HepG2 (cell line): Measurements from ENCODE around the gene CAPZB. TPM values are rescaled to one million over a fixed set of nuclear protein-coding genes. Genes with fewer than 3 reads are reported as not detected.

Source experiments
- ARNT2 ChIP-seq: sonication (generic); formaldehyde crosslinking; IDR thresholded peaks from 2 replicates; pipeline ENCODE4 v1.8.0; 2022; ENCODE audit warnings: mild to moderate bottlenecking, low read depth, missing genetic modification reagents, moderate library complexity
- CBX1 ChIP-seq: IDR thresholded peaks from one replicate; pipeline ENCODE4 v1.6.1; 2016; ENCODE audit warnings: antibody characterized with exemption, low read depth
- HDAC2 ChIP-seq: sonication (generic); formaldehyde crosslinking; IDR thresholded peaks from 2 replicates; pipeline ENCODE4 v1.4.0; 2020; ENCODE audit warnings: missing genetic modification reagents
- HINFP ChIP-seq: sonication (generic); formaldehyde crosslinking; IDR thresholded peaks from 2 replicates; pipeline ENCODE4 v1.4.0; 2020; ENCODE audit warnings: low read depth, mild to moderate bottlenecking, missing genetic modification reagents
- PHF8 ChIP-seq: sonication (generic); formaldehyde crosslinking; IDR thresholded peaks from 2 replicates; pipeline ENCODE4 v1.5.0; 2020; ENCODE audit warnings: missing genetic modification reagents
- SMAD9 ChIP-seq: sonication (generic); formaldehyde crosslinking; IDR thresholded peaks from 2 replicates; pipeline ENCODE4 v1.5.1; 2020; ENCODE audit warnings: mild to moderate bottlenecking, missing genetic modification reagents
- SP5 ChIP-seq: IDR thresholded peaks from 2 replicates; pipeline ENCODE4 v1.6.1; 2016; ENCODE audit warnings: low read depth, borderline replicate concordance
- ZNF720 ChIP-seq: sonication (generic); formaldehyde crosslinking; IDR thresholded peaks from 2 replicates; pipeline ENCODE4 v1.4.0; 2020; ENCODE audit warnings: missing genetic modification reagents
- polyA plus RNA-seq, 8 experiments: library from polyadenylated mRNA; depleted of rRNA in 3 of 8; stranded (reverse) in 7 of 8; unstranded in 1 of 8; fragments of >200 nt; fragmentation: Illumina TruSeq in 4 of 8; extraction: Trizol in 4 of 8; gene quantifications; 2 replicates each; pipeline versions ENCODE4 v1.2.1 to v1.2.3, GENCODE V29; 2011 to 2016; ENCODE audit warnings: low read depth in 4 of 8, missing spikeins in 1 of 8, mixed read lengths in 1 of 8; ENCODE audit not compliant: insufficient read depth in 1 of 8
- total RNA-seq, 5 experiments: library from RNA; depleted of rRNA; stranded (reverse); fragments of >200 nt; fragmentation: Illumina TruSeq; extraction: Trizol; gene quantifications; 2 replicates each; pipeline ENCODE4 v1.2.3, GENCODE V29; 2016; ENCODE audit warnings: low read depth in 1 of 5
- TF ChIP-seq, protein P1 (sequence below), 2 experiments: fragments of 450-650 bp in 1 of 2; sonication (generic) in 1 of 2; formaldehyde crosslinking in 1 of 2; IDR thresholded peaks; 2 replicates each; pipeline versions ENCODE4 v1.6.1 to v1.8.0; 2016 to 2022; ENCODE audit warnings: antibody characterized with exemption in 1 of 2, mild to moderate bottlenecking in 1 of 2, missing genetic modification reagents in 1 of 2
- TF ChIP-seq, protein P2 (sequence below): sonication (generic); formaldehyde crosslinking; IDR thresholded peaks from 2 replicates; pipeline ENCODE4 v1.4.0; 2020; ENCODE audit warnings: missing genetic modification reagents
- TF ChIP-seq, protein P3 (sequence below): sonication (generic); formaldehyde crosslinking; IDR thresholded peaks from 2 replicates; pipeline ENCODE4 v1.5.0; 2020; ENCODE audit warnings: mild to moderate bottlenecking, missing genetic modification reagents

Gene CAPZB
- total and polyA plus RNA-seq, 2 of the 13 experiments (the other 11 are each of a cell fraction or from before 2014, with no cell fraction given), result 58.9 to 76.9 TPM

- no peak for TF ChIP-seq HINFP (CRISPR knock-in tag)
- TF ChIP-seq HDAC2 (CRISPR knock-in tag), result peak; percentile 37; the same call in 1 of the 2 replicates
- no peak for TF ChIP-seq CBX1
- TF ChIP-seq, protein P1, sequence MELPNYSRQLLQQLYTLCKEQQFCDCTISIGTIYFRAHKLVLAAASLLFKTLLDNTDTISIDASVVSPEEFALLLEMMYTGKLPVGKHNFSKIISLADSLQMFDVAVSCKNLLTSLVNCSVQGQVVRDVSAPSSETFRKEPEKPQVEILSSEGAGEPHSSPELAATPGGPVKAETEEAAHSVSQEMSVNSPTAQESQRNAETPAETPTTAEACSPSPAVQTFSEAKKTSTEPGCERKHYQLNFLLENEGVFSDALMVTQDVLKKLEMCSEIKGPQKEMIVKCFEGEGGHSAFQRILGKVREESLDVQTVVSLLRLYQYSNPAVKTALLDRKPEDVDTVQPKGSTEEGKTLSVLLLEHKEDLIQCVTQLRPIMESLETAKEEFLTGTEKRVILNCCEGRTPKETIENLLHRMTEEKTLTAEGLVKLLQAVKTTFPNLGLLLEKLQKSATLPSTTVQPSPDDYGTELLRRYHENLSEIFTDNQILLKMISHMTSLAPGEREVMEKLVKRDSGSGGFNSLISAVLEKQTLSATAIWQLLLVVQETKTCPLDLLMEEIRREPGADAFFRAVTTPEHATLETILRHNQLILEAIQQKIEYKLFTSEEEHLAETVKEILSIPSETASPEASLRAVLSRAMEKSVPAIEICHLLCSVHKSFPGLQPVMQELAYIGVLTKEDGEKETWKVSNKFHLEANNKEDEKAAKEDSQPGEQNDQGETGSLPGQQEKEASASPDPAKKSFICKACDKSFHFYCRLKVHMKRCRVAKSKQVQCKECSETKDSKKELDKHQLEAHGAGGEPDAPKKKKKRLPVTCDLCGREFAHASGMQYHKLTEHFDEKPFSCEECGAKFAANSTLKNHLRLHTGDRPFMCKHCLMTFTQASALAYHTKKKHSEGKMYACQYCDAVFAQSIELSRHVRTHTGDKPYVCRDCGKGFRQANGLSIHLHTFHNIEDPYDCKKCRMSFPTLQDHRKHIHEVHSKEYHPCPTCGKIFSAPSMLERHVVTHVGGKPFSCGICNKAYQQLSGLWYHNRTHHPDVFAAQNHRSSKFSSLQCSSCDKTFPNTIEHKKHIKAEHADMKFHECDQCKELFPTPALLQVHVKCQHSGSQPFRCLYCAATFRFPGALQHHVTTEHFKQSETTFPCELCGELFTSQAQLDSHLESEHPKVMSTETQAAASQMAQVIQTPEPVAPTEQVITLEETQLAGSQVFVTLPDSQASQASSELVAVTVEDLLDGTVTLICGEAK (IDR thresholded peaks at IDR 0.05), result no peak
- TF ChIP-seq, protein P1 (CRISPR knock-in tag; IDR thresholded peaks at IDR 0.05), result no peak
- no peak for TF ChIP-seq SMAD9 (CRISPR knock-in tag)
- TF ChIP-seq SP5, result no peak
- TF ChIP-seq, protein P2, sequence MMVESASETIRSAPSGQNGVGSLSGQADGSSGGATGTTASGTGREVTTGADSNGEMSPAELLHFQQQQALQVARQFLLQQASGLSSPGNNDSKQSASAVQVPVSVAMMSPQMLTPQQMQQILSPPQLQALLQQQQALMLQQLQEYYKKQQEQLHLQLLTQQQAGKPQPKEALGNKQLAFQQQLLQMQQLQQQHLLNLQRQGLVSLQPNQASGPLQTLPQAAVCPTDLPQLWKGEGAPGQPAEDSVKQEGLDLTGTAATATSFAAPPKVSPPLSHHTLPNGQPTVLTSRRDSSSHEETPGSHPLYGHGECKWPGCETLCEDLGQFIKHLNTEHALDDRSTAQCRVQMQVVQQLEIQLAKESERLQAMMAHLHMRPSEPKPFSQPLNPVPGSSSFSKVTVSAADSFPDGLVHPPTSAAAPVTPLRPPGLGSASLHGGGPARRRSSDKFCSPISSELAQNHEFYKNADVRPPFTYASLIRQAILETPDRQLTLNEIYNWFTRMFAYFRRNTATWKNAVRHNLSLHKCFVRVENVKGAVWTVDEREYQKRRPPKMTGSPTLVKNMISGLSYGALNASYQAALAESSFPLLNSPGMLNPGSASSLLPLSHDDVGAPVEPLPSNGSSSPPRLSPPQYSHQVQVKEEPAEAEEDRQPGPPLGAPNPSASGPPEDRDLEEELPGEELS, result peak; percentile 64; the same call in 1 of the 2 replicates
- TF ChIP-seq ZNF720, result no peak
- TF ChIP-seq ARNT2 (CRISPR knock-in tag), result 0 out of 2 replicates have a peak, but pooled peaks have one; percentile 31
- 0 out of 2 replicates have a peak, but pooled peaks have one; percentile 16 for TF ChIP-seq PHF8 (CRISPR knock-in tag)
- TF ChIP-seq, protein P3, sequence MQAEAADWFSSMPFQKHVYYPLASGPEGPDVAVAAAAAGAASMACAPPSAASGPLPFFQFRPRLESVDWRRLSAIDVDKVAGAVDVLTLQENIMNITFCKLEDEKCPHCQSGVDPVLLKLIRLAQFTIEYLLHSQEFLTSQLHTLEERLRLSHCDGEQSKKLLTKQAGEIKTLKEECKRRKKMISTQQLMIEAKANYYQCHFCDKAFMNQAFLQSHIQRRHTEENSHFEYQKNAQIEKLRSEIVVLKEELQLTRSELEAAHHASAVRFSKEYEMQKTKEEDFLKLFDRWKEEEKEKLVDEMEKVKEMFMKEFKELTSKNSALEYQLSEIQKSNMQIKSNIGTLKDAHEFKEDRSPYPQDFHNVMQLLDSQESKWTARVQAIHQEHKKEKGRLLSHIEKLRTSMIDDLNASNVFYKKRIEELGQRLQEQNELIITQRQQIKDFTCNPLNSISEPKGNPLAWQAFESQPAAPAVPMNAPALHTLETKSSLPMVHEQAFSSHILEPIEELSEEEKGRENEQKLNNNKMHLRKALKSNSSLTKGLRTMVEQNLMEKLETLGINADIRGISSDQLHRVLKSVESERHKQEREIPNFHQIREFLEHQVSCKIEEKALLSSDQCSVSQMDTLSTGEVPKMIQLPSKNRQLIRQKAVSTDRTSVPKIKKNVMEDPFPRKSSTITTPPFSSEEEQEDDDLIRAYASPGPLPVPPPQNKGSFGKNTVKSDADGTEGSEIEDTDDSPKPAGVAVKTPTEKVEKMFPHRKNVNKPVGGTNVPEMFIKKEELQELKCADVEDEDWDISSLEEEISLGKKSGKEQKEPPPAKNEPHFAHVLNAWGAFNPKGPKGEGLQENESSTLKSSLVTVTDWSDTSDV (CRISPR knock-in tag), result no peak
Observed at GRCh38 chr1:19427087-19427781, 58.1 kb downstream of the CAPZB start (continued).
